Fibroblast of upper back skin (primary cell): Measurements from ENCODE around the gene KCP.

Source experiments
- DNase-seq: peaks from one replicate; pipeline ENCODE4 v3.0.0-alpha.2; 2013

KCP gene

GRCh38 chr7:128869944-128870285 is 40.6 kb downstream of the KCP start:
- DNase-seq: no peak

- peak; percentile 16 for DNase-seq
These were observed 41.2 kb downstream of the KCP start for GRCh38 chr7:128869138-128869943.

- DNase-seq: no peak
These were observed 41.8 kb downstream of the KCP start for GRCh38 chr7:128868624-128869137.

GRCh38 chr7:128867842-128868623 is 42.5 kb downstream of the KCP start:
- peak; percentile 51 for DNase-seq

- no peak for DNase-seq
These were observed 43.3 kb downstream of the KCP start for GRCh38 chr7:128867241-128867640.

- no peak for DNase-seq
These were observed 44.3 kb downstream of the KCP start for GRCh38 chr7:128865996-128866877.

- no peak for DNase-seq
These were observed 45.2 kb downstream of the KCP start for GRCh38 chr7:128865303-128865702.

GRCh38 chr7:128863433-128863989 is 47.0 kb downstream of the KCP start:
- peak; percentile 69 for DNase-seq

GRCh38 chr7:128862571-128863432 is 47.7 kb downstream of the KCP start, which contains the start of gene ATP6V1F:
Gene ATP6V1F, plus strand, starts transcription at chr7:128862856. Its CDS starts 49 bp downstream, at chr7:128862905.
- peak; percentile 97 for DNase-seq

GRCh38 chr7:128861957-128862570 is 48.4 kb downstream of the KCP start:
- DNase-seq: no peak

GRCh38 chr7:128860158-128861073 is 50.1 kb downstream of the KCP start:
- peak; percentile 62 for DNase-seq

- no peak for DNase-seq
These were observed 51.0 kb downstream of the KCP start for GRCh38 chr7:128859232-128860157.

GRCh38 chr7:128858380-128859231 is 51.9 kb downstream of the KCP start:
- no peak for DNase-seq

GRCh38 chr7:128856001-128856718 is 54.3 kb downstream of the KCP start:
- no peak for DNase-seq

- no peak for DNase-seq
These were observed 55.0 kb downstream of the KCP start for GRCh38 chr7:128855559-128855958.

- DNase-seq: no peak
These were observed 56.1 kb downstream of the KCP start for GRCh38 chr7:128854396-128854795.

GRCh38 chr7:128853799-128854198 is 56.7 kb downstream of the KCP start:
- no peak for DNase-seq
